Lower leg skin (tissue), 3 donors: ENCODE measurements around the gene DEDD.

ENCODE experiments used
- CTCF ChIP-seq, 3 donors: fragments of 450-650 bp; IDR thresholded peaks; one replicate each; pipeline ENCODE4 v1.5.1; 2016; ENCODE audit warnings: antibody characterized with exemption in 3 of 3, mild to moderate bottlenecking in 3 of 3, moderate library complexity in 2 of 3
- POLR2A ChIP-seq, 2 donors: fragments of 450-650 bp; IDR thresholded peaks; one replicate each; pipeline ENCODE4 v1.6.1; 2016 to 2017; ENCODE audit warnings: antibody characterized with exemption in 2 of 2, mild to moderate bottlenecking in 1 of 2, moderate library complexity in 1 of 2

- no peak for TF ChIP-seq POLR2A (IDR thresholded peaks at IDR 0.05)
- no peak for TF ChIP-seq CTCF (IDR thresholded peaks at IDR 0.05)
Measured at GRCh38 chr1:161153682-161154337, 21.3 kb upstream of the DEDD start, which contains the start of gene UFC1.
